Measurements from ENCODE around the gene GUCY1A1.

DNA sequence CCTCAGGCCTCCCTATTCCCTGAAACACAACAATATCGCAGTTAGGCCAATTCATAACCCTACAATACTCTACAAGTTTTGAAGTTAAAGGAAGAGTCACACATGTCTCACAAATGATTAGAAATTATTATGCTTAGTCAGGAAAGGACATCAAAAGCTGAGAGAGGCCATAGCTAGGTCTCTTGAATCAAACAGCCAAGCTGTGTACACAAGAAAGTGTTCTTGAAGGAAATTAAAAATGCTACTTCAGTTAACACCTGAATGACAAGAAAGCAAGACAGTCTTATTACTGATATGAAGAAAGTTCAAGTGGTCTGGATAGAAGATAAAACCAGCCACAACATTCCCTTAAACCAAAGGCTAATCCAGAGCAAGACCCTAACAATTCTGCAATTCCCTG is 23.6 kb upstream of the GUCY1A1 start:
- TF ChIP-seq, protein P1, sequence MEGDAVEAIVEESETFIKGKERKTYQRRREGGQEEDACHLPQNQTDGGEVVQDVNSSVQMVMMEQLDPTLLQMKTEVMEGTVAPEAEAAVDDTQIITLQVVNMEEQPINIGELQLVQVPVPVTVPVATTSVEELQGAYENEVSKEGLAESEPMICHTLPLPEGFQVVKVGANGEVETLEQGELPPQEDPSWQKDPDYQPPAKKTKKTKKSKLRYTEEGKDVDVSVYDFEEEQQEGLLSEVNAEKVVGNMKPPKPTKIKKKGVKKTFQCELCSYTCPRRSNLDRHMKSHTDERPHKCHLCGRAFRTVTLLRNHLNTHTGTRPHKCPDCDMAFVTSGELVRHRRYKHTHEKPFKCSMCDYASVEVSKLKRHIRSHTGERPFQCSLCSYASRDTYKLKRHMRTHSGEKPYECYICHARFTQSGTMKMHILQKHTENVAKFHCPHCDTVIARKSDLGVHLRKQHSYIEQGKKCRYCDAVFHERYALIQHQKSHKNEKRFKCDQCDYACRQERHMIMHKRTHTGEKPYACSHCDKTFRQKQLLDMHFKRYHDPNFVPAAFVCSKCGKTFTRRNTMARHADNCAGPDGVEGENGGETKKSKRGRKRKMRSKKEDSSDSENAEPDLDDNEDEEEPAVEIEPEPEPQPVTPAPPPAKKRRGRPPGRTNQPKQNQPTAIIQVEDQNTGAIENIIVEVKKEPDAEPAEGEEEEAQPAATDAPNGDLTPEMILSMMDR (IDR thresholded peaks at IDR 0.05 in 2 of 3, conservative IDR thresholded peaks at IDR 0.05 in 1 of 3; ENCODE audit: borderline replicate concordance in 1 of 3, insufficient read depth in 1 of 3, low read depth in 2 of 3, low read length in 2 of 3) = no peak
- TF ChIP-seq EZH2 (IDR thresholded peaks at IDR 0.05) (no peak), SP1 (IDR thresholded peaks at IDR 0.05; ENCODE audit: low read depth) (no peak), POLR2AphosphoS5 (IDR thresholded peaks at IDR 0.05; ENCODE audit: low read depth, low read length) (no peak), POLR2A (IDR thresholded peaks at IDR 0.05; ENCODE audit: borderline replicate concordance, extremely low read depth, insufficient read depth, insufficient read length) (no peak), SRF (IDR thresholded peaks at IDR 0.05; ENCODE audit: low read depth) (no peak)

All from HCT116 (cell line).